Astrocyte (in vitro differentiated cells and primary cell): Measurements from ENCODE around the gene INO80.

Source experiments
- EZH2 ChIP-seq: IDR thresholded peaks from 2 replicates; pipeline ENCODE4 v1.6.1; 2012; ENCODE audit warnings: mild to moderate bottlenecking, low read length, inconsistent platforms; ENCODE audit not compliant: insufficient read depth
- TF ChIP-seq, protein P1 (sequence below): IDR thresholded peaks from 2 replicates; pipeline ENCODE4 v1.5.1; 2011; ENCODE audit warnings: low read depth, mild to moderate bottlenecking, inconsistent platforms, low read length, moderate library complexity; ENCODE audit not compliant: insufficient read depth

DNA sequence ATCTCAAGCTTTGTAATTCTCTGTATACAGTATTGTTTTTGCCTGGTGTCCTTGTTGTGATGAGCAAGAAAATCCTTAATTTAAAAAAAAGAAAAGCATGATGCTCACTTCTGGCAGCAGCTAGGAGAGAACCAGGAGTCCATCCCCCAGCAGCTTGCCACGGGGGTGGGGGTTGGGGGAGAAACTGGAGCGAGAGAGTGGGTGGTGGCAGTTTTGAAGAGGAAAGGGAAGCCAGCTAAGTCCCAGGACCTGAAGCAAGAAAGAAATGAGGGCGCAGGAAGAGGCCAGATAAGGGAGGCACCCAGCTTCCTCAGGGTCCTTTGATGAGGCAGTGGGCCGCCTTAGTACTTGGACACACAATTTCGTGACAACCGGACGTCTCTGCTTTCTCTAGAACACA lies 139.3 kb downstream of the INO80 start:
- TF ChIP-seq, protein P1, sequence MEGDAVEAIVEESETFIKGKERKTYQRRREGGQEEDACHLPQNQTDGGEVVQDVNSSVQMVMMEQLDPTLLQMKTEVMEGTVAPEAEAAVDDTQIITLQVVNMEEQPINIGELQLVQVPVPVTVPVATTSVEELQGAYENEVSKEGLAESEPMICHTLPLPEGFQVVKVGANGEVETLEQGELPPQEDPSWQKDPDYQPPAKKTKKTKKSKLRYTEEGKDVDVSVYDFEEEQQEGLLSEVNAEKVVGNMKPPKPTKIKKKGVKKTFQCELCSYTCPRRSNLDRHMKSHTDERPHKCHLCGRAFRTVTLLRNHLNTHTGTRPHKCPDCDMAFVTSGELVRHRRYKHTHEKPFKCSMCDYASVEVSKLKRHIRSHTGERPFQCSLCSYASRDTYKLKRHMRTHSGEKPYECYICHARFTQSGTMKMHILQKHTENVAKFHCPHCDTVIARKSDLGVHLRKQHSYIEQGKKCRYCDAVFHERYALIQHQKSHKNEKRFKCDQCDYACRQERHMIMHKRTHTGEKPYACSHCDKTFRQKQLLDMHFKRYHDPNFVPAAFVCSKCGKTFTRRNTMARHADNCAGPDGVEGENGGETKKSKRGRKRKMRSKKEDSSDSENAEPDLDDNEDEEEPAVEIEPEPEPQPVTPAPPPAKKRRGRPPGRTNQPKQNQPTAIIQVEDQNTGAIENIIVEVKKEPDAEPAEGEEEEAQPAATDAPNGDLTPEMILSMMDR: no peak
- TF ChIP-seq EZH2: no peak
